Stimulated activated CD4-positive, alpha-beta T cell treated with anti-CD3 and anti-CD28 coated beads, TNF-alpha, amount 100 ng/mL, for 48 hours (primary cell): ENCODE data around the gene IRX4.

ENCODE experiments used
- DNase-seq, 3 donors: peaks; one replicate each; pipeline ENCODE4 v3.0.0-alpha.2; 2020; ENCODE audit warnings: low read depth in 3 of 3

Gene IRX4

DNA sequence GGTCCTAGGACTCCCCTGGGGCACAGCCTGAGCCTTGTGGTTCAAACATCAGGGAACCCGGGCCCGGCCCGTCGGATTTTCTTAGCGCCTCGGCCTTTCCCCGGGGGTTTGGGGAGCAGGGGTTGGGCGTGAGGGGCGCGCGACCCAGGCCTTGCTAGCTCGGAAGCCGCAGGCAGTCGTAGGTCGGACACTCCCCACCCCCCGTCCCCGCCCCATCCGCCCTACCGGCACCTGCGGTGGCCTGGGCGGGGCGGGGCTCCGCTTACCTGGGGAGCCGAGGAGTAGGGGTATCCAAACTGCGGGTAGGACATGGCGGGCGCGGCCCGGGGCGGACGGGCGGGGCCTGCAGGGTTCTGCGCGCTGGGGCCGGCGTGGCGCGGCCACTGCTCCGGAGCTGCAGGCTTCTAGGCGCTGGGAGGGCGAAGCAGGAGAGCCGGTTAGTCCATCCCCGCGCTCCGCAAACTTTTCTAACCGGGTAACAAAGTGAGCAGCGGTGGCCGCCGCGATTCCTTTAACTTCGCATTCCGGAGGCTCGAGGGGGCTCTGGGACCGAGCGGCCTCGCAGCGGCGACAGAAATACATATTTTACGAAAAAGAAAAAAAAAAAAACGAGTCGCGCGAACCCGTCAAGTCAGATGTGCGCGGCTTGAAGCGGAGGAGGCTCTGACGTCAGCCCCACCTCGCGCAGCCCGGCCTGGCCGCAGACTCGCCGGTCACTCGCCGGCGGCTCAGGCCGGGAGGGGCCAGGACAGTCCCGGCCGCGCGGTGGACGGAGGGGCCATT lies at the start of gene IRX4:
Gene IRX4, minus strand, starts transcription at position 589 of the 783 bp plus-strand sequence. Its CDS starts 278 bp downstream, at position 311.
- no peak for DNase-seq

DNA sequence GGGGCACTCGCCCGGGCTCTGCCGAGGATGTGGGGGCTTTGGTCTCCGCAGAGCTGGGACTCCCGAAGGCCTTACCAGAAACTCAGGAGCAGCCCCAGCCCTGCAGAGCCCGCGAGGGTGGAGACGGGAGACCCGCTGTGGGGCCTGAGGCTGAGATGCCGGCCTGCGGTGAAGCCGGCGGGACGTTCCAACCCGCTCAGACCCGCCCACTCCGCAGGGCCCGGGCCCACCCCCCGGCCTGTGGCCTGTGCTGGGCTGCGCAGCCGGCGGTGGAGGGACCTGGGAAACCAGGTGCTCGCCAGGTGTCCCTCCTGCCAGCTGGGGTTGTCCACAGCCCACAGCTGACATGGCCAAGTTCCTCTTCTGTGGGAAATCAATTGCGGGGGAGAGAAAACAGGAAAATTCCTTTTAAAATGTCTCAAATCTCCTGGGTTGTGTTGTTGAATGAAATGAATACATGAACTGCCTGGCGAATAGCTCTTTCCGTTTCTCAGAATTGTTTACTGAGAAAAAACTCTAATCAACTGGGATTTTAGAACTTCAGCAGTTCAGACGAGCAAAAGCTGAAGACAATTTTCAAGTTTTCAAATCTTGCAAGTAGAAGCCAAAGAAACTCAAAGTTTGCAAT lies 49.0 kb upstream of the IRX4 start:
- DNase-seq: no peak

DNA sequence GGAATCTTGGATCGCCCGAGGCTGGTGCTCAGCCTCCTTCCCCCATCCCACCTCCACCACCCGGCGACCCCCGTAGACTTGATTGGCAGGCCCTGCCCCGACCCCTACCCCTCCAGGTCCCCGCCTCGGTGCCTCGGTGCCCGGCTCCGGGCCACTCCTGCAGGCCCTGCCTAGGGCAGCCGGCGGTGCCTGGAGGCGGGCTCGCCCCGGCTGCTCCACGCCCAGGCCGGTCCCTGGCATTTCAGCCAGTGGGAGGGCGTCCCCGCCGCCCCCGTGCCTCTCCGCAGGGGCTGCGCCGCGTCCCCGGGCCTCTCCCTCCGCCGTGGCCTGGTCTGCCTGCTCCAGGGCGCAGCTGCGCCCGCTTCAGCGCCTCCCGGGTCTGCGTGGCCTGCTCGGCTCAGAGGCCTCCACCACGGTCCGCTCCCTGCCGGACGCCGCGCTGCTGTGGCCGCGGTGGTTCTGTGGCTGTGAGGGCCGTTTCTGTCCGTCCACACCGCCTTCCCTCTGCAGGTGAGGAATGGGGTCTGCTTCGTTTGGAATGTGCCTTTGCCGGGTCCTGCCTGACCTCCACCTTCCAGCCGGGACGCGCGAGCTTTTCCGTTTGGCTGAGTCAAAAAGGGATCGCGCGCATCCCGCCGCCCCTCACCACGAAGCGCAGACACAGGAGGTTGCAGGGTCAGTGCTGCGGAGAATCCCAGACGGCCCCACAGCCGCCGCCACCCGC lies 48.3 kb upstream of the IRX4 start:
- DNase-seq: no peak

DNA sequence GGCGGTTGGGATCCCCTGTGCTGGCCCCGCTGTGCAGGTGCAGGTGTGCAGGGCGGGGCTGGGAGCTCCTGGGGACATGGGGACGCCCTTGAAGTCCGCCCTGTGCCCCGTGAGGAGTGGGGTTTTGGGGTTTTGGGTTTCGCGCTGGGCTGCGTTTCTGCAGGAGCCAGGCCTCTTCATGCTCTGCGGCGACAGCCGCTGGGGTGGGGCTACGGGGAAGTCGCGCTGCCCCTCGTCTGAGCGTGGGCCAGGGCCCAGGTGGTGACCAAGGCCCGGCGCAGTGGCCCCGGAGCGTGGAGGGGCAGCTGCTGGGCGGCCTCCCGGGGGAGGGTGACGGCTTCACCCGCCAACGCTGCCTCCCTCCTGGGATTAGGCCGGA lies 47.8 kb upstream of the IRX4 start:
- DNase-seq: no peak

DNA sequence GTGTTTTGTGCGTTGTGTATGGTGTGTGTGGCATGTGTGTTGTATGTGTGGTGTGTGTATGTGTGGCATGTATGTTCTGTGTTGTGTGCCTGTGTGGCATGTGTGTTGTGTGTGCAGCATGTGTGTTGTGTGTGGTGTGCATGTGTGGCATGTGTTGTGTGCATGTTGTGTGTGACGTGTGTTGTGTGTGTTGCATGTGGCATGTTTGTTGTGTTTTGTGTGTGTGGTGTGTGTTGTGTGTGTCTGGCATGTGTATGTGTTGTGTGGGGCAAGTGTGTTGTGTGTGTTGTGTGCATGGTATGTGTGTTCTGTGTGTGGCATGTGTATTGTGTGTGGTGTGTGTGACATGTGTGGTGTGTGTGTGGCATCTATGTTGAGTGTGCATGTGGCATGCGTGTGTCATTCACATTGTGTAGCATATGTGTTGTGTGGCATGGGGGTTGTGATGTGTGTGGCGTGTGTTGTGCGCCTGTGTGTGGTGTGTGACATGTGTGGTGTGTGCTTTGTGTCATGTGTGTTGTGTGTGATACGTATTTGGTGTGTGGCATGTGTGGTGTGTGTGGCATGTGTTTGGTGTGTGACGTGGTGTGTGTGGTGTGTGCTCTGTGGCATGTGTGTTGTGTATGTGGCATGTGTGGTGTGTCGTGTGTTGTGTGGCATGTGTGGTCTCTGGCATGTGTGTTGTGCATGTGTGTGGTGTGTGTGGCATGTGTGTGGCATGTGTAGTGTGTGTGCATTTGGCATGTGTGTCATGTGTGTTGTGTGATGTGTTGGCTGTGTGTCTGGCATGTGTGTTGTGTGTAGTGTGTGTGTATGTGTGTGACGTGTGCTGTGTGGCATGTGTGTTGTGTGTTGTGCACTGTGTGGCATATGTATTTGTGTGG lies 46.6 kb upstream of the IRX4 start:
- DNase-seq: no peak

DNA sequence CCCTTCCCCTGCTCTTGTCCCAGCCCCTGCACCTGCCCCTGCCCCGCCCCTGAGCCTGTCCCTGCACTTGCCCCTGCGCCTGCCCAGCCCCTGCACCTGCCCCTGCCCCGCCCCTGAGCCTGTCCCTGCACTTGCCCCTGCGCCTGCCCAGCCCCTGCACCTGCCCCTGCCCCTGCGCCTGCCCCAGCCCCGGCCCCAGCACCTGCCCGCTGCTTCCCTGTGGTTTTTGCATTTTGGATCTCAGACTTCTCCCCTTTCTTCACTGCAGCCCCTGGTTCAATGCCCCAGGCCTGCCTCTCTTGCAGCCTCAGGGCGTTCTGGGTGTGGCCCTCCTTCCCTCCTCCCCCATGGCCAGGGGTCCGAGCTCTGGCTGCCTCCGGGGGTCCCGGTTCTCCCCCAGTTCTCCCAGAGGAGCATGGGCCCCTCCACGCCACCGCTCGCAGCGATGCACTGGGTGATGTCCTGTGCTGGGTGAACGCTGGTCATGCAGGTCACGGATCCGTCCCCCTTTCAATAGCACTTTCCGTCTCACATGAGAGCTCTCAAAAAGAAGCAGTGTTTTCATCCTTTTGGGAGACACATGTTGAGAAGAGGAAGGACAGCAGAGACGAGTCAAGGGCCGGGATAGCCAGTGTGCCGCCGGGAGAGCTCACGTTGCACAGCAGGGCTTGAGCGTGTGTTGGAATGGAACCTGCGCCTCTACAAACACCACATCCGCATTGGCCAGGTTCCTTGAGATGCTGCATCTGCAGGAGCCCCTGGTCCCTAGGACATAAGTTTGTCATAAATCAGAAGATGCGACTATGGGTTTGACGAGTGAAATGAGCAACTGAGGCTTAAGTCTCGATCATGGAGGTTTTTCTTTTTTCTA lies 44.0 kb upstream of the IRX4 start:
- DNase-seq: no peak

DNA sequence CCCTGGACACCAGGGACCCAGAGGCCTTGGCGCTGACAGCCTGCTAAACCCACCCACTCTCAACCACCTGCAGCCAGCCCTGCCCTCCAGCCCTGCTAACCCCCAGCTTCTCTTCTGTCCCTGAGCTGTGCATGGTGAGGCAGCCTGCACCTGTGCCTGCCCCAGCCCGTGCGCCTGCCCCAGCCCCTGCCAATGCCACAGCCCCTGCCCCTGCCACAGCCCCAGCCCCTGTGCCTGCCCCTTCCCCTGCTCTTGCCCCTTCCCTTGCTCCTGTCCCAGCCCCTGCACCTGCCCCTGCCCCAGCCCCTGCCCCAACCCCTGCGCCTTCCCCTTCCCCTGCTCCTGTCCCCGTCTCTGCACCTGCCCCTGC lies 43.3 kb upstream of the IRX4 start:
- DNase-seq: no peak

DNA sequence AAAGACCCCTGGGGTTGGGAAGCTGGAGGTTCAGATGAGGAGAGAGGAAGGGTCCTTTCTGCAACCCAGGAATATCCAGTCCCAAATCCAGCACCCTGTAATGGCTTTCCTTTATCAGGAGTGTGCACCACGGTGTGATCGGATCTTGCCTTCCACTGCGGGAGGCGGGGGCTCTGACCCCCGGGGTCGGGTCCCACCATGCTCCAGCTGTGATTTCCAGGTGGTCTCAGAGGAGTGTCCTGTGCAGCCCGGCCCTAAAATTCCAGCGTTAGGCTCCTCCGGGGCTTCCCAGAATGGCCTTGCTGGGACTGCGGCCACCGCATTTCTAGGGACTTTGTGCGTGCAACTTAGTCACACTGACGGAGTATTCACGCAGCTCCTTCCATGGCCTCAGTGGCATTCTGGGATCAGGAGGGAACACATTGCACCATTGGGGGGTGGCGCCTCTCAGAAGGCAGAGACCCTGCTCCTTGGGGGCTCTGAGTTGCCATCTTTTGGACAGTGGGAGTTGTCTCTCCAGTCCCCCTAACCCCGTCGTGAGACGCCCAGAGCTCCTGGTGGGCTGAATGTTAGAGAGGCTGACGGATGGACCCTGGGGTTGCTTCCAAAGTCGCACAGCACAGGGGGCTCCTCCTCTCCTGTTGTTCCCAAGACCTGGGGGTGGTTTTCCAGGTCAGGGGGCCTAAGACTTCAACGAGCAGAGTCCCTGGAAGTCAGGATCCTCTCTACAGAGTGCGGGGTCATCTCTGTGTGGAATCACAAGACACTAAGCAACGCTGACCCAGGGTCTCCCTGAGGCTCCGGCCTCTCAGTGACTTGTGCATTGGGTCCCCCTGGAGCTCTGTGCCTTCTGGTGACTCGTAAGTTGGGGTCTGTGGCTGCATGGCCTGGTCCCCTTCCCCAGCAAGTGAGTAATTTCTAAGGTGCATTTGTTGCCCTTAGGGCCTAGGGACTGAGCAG lies 42.7 kb upstream of the IRX4 start:
- no peak for DNase-seq

DNA sequence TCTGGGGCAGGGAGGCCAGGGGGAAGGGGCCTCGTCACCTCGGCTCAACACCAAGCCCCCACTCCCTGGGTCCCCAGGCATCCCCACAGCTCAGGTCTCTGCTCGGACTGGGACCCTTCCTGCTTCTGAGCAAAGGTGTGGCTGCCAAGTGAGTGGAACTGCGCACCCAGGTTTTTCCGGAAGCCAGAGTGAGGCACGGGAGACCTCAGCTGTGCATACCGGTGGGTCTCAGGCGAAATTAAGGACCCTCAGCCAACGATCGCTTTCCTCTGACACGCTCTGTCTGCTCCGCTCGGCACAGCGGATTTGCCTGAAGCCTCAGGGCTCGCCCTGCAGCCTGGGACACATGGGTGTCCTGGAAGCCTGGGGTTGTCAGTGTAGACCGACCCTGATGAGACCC lies 41.0 kb upstream of the IRX4 start:
- DNase-seq: no peak

DNA sequence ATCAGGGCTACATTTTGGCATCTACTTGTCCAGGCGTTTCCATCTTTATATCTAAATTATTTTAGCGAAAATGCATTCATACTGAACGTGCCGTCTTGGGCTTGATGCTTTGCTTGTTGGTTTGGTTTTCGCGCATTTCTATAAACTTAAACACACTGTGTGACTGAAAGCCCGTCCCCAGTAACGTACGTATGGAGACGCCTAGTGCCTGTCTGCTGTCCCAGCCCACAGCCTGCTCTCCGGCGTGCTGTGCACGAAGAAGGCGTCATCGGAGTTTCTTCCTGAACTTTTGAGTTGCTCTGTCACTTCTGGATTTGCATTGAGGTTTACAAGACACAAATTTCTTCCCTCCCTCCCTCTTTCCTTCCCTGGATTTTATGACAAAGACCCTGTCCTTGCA lies 40.6 kb upstream of the IRX4 start:
- no peak for DNase-seq

DNA sequence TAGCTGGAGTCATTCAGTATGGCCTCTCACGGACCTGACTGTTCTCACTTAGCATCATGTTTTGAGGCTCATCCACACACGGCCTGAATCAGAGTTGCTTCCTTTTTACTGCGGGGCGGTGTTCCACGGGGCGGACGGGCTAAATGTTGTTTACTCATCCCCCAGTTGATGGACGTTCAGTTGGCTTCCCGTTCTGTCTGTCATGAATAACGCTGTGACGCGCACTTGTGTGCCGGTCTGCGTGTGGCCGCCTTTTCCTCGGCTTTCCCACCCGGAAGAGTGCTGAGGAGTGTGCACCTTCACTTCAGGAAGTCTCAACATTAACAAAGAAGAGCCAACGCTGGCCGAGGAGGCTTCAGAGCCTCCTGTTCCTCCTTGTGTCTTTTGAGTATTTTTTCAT lies 39.0 kb upstream of the IRX4 start:
- DNase-seq: no peak

DNA sequence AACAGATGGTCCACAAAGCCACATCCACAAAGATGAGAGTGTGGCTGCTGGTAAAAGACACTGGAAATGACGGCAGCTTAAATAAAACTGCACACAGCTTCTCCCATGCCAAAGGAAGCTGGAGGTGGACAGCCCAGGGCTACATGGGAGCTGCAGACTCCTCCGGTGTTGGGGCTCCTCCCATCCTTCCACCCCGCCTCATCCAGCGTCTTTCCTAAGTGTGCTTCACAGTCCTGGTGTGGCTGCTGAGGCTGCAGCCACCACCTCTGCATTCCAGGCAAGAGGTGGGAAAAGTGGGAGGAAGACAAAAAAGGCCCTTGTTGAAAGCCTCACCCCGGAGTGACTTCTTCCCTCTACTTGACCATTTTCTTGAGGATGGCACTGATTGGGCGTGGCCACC lies 37.0 kb upstream of the IRX4 start:
- no peak for DNase-seq

DNA sequence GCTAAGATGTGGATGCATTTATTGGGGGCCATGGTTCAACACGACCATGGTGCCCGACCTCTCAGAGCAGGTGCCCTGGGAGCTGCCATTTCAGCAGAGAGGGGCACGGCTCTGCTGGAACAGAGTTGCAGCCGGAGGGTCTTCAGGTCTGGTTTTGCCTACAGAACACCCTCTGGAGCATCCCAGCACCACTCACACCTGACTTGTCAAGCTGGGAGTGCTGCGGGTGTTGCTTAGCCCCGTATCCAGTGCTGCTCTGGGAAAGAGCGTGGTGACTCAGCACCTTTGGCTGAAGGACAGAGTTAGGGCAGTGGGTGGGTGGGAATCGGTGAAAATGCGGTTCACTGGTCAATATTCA lies 36.5 kb upstream of the IRX4 start:
- no peak for DNase-seq

DNA sequence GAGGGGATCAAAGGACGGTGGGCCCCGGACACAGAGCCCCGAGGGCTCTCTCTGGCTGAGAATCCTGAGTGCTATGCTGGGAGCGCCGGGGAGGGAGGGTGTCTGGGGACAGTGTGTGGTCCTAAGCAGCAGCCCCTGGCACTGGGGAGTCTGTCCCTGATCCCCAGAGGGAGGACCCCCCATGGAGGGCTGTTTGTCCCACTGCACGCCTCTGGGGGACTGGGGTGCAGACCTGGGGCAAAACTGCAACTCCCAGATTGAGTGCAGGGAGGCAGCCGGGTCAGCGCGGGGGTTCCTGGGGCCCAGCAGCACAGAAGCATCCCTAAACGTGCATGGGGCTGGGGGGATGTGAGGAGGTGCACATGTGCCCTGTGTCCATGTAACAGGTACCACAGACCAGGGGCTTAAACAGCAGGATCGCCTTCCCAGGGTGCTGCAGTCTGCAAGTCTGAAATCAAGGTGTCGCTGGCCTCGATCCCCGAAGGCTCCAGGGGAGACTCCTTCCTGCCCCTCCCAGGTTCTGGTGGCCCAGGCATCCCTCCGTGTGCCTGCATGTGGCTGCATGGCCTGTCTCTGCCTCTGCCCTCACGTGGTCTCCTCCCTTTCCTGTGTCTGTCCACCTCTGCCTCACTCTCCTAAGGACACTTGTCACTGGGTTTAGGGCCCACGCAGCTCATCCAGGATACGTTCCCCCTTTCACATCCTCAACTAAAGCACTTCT lies 35.9 kb upstream of the IRX4 start:
- no peak for DNase-seq

DNA sequence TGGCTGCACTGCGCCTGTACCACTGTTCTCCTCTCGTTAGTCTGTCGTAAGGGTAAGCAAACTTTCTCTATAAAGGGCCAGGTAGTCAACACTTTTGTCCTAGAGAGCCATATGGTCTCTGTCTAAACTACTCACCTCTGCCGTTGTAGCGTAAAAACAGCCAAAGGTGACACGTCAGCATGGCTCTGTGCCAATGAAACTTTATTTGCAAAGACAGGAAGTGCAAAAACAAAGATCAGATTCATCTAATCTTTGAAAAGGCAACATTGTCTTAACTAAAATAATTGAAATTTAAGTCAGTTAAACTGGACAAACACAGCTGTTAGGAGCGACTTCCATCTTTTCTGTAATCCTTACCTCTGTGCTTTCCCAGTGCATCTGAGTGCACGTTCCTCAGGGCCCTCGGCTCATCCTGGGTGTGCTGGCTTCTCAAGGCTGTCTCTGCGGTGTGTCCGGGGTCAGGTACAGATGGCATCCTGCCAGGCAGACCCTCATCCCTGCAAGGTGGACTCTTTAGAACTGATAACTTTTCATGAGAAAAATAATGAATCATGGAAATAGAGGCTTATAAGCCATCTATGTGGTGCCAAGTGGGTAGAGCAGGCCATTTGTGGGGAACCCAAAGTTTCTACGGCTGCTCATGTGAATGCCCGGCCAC lies 35.2 kb upstream of the IRX4 start:
- no peak for DNase-seq

DNA sequence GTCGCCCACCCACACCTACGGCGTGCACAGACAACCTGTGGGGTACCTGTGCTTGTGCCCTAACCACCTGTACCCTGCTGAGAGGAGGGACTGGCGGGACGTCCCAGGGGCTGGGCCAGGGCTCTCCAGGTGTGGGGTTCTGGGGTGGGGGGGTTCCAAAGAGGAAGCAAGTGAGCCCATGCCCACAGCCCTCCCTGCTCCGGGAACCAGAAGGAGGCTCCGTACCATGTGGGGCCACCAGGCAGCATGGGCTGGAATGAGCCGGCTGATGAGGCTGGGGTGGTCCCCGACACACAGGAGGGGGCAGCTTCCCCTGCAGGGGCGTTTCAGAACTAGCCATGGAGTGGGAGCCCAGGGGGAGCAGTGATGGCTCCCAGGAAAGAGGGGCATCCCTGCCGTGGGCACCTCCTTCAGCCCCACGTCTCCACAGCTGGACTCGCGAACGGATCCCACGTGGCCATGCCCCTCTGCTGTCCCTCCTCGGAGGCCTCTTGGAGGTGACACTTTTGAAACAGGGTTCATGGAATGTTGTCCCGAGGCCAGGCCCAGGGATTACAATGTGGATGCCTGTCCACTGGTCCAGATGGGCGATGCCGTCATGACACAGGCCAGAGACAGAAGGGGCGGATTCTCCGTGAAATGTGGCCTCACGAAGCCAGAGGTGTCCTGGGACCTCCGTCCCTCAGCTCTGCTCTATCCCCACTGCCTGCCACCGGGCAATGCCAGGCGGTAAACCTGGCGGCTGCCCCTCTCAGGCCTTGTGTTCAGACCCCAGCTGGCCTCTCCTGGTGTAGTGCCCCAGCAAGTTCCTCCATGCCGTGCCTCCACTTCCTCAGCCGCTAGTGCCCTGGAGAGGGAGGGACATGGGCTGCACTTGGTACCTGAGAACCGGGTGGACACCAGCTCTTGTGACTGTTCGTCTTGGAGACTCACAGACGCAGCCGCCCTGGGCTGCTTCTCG lies 33.6 kb upstream of the IRX4 start:
- no peak for DNase-seq

DNA sequence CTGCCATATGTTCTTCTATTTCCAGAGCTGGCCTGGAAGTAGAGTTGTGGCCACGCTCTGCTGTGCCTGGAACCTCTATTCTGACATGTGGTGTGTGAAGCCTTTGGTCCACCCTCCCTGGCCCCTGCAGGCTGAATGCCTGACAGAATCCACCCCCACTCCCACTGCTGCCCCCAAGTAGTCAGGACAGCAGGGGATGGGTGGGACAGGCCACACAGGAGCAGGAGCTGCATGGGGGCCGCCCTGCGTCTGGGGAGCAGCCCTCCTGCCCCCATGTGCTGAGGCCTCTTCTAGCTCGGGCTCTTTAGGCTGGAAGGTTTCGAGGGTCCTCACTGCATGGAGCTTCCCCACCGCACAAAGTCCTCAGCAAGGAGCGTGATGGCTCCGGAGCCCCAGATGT lies 32.6 kb upstream of the IRX4 start:
- no peak for DNase-seq

DNA sequence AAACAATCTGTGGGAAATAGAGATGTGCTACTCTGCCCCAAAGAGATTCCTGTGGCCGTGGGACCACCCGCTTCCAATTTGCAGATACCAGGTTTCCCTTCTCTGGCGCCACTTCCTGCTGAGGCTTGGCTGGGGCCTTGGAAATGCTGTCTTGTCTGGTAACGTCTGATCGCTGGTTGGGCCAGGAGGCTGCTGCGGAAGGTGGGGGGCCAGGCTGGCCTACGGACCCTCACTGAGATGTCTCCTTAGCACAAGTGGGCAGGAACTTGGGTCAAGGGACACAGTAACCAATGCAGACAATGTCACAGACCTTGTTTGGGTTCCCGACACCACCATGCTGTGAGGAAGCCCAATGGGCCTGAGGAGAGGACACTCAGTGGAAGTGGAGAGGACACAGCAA lies 31.7 kb upstream of the IRX4 start:
- DNase-seq: no peak
